Ishikawa (cell line): Measurements from ENCODE around the gene DNMT3B.

Experiments
- CEBPB ChIP-seq: IDR thresholded peaks from 2 replicates; pipeline ENCODE4 v1.6.1; 2012
- CREB1 ChIP-seq: IDR thresholded peaks from 2 replicates; pipeline ENCODE4 v1.6.1; 2012; ENCODE audit warnings: low read depth
- EGR1 ChIP-seq: IDR thresholded peaks from 2 replicates; pipeline ENCODE4 v1.6.1; 2012
- EP300 ChIP-seq: IDR thresholded peaks from 2 replicates; pipeline ENCODE4 v1.6.1; 2012; ENCODE audit warnings: borderline replicate concordance
- FOXM1 ChIP-seq: IDR thresholded peaks from 2 replicates; pipeline ENCODE4 v1.6.1; 2012; ENCODE audit warnings: low read depth, borderline replicate concordance
- NFIC ChIP-seq: IDR thresholded peaks from 2 replicates; pipeline ENCODE4 v1.6.1; 2012
- RAD21 ChIP-seq: IDR thresholded peaks from 2 replicates; pipeline ENCODE4 v1.6.1; 2012; ENCODE audit warnings: low read depth
- TAF1 ChIP-seq: IDR thresholded peaks from 2 replicates; pipeline ENCODE4 v1.6.1; 2012; ENCODE audit warnings: low read depth, mild to moderate bottlenecking
- TCF12 ChIP-seq: IDR thresholded peaks from 2 replicates; pipeline ENCODE4 v1.6.1; 2012; ENCODE audit warnings: low read depth
- TEAD4 ChIP-seq: IDR thresholded peaks from 2 replicates; pipeline ENCODE4 v1.6.1; 2012
- YY1 ChIP-seq: IDR thresholded peaks from 2 replicates; pipeline ENCODE4 v1.6.1; 2012; ENCODE audit warnings: low read depth
- ZBTB7A ChIP-seq: IDR thresholded peaks from 2 replicates; pipeline ENCODE4 v1.6.1; 2012; ENCODE audit warnings: low read depth
- TF ChIP-seq, protein P1 (sequence below): IDR thresholded peaks from 2 replicates; pipeline ENCODE4 v1.6.1; 2012; ENCODE audit warnings: low read depth, mild to moderate bottlenecking
- TF ChIP-seq, protein P2 (sequence below): IDR thresholded peaks from 2 replicates; pipeline ENCODE4 v1.6.1; 2012
- TF ChIP-seq, protein P3 (sequence below): IDR thresholded peaks from 2 replicates; pipeline ENCODE4 v1.6.1; 2012

The DNMT3B gene

DNA sequence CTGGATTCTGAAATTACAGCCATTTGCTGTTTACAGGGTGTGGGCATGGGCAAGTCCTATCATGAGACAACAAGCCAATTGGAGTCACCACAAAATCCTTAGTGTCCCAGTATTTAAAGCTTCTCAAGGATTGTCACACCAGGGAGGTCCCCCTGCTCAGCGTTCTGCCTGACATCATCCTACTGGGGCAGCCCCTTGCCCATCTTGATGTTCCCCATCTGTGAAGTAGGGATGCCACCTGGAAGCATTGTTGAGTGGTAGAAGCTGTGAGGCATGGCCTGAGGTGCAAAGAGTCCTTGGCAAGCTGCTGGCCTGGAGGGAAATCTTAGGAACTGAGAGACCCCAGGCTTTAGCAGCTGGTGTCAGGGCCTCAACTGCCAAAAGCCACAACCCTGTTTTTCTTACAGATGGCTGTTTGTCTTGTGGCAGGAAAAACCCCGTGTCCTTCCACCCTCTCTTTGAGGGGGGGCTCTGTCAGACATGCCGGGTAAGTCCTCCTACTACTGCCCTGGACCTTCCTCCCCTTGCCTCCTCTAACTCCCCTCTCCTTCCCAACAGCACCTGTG lies 34.3 kb downstream of the DNMT3B start:
- no peak for TF ChIP-seq RAD21
- no peak for TF ChIP-seq EGR1
- TF ChIP-seq TCF12 = no peak
- no peak for TF ChIP-seq TEAD4
- TF ChIP-seq TAF1 = no peak
- no peak for TF ChIP-seq ZBTB7A
- TF ChIP-seq YY1 = no peak
- TF ChIP-seq, protein P1, sequence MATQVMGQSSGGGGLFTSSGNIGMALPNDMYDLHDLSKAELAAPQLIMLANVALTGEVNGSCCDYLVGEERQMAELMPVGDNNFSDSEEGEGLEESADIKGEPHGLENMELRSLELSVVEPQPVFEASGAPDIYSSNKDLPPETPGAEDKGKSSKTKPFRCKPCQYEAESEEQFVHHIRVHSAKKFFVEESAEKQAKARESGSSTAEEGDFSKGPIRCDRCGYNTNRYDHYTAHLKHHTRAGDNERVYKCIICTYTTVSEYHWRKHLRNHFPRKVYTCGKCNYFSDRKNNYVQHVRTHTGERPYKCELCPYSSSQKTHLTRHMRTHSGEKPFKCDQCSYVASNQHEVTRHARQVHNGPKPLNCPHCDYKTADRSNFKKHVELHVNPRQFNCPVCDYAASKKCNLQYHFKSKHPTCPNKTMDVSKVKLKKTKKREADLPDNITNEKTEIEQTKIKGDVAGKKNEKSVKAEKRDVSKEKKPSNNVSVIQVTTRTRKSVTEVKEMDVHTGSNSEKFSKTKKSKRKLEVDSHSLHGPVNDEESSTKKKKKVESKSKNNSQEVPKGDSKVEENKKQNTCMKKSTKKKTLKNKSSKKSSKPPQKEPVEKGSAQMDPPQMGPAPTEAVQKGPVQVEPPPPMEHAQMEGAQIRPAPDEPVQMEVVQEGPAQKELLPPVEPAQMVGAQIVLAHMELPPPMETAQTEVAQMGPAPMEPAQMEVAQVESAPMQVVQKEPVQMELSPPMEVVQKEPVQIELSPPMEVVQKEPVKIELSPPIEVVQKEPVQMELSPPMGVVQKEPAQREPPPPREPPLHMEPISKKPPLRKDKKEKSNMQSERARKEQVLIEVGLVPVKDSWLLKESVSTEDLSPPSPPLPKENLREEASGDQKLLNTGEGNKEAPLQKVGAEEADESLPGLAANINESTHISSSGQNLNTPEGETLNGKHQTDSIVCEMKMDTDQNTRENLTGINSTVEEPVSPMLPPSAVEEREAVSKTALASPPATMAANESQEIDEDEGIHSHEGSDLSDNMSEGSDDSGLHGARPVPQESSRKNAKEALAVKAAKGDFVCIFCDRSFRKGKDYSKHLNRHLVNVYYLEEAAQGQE = no peak
- TF ChIP-seq CEBPB = no peak
- TF ChIP-seq, protein P2, sequence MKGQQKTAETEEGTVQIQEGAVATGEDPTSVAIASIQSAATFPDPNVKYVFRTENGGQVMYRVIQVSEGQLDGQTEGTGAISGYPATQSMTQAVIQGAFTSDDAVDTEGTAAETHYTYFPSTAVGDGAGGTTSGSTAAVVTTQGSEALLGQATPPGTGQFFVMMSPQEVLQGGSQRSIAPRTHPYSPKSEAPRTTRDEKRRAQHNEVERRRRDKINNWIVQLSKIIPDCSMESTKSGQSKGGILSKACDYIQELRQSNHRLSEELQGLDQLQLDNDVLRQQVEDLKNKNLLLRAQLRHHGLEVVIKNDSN = no peak
- no peak for TF ChIP-seq EP300
- no peak for TF ChIP-seq NFIC
- TF ChIP-seq, protein P3, sequence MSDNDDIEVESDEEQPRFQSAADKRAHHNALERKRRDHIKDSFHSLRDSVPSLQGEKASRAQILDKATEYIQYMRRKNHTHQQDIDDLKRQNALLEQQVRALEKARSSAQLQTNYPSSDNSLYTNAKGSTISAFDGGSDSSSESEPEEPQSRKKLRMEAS = no peak
- TF ChIP-seq CREB1 = no peak
- TF ChIP-seq FOXM1 = no peak

- TF ChIP-seq, protein P2 = no peak
- TF ChIP-seq TAF1 = no peak
- TF ChIP-seq TCF12 = no peak
- no peak for TF ChIP-seq CREB1
- TF ChIP-seq YY1 = no peak
- TF ChIP-seq FOXM1 = no peak
- TF ChIP-seq, protein P1 = no peak
- TF ChIP-seq, protein P3 = no peak
- no peak for TF ChIP-seq NFIC
- no peak for TF ChIP-seq ZBTB7A
- no peak for TF ChIP-seq EGR1
Observed at GRCh38 chr20:32796981-32797451, 34.8 kb downstream of the DNMT3B start.

DNA sequence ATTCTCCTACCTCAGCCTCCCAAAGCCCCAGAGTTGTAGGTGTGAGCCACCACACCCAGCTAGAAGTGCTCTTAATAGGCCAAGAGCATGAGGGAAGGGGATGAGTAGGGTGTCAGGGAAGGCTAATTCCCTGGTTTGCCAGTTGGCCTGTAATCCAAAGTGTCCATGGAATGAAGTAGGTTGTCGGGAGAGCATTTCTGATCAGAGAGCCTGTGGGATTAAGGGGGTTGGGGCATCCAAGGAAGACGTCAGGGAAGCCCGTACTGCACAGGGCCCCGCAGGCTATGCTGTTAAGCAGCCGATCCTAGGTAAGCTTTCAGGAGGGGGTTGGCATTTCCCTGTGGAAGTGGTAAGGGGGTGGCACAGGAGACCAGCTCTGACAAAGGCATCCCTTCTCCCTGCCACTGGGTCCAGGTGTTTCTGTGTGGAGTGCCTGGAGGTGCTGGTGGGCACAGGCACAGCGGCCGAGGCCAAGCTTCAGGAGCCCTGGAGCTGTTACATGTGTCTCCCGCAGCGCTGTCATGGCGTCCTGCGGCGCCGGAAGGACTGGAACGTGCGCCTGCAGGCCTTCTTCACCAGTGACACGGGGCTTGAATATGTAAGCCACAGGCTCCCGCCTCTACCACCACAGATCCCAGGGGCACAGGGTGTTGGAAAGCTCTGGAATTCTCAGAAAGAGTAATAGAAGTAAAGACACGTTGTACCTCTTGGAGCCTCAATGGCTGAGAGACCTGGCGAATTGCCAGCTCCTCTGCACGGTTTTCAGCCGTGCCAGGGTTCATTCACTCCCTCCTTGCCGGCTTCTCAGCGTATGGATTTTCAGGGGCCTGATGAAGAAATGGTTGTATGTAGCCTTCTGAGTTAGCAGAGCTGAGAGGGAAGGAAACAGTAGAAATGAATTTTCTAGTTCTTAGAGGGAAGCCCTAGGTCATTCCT lies 36.1 kb downstream of the DNMT3B start:
- TF ChIP-seq CREB1 = no peak

DNA sequence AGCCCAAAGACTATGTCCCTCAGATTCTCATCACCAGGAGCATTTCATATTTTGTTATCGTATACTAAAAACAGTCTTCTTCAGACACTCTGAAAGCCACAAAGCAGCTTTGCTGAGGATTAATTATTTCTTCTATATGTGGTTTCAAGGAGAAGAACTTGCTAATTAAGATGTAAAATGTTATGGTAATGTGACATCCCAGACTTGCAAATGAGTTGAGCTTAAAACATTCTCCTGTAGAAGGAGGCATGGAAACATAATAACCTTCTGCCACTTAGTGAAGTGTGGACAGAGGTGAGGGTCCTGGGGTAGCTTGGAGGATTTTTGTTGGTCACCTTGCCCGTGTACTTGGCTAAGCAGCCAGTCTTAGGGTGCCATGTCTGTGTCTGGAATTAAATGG lies 40.9 kb downstream of the DNMT3B start:
- no peak for TF ChIP-seq CREB1
- no peak for TF ChIP-seq EGR1
- no peak for TF ChIP-seq TEAD4
- TF ChIP-seq NFIC = no peak
- TF ChIP-seq CEBPB = no peak
- no peak for TF ChIP-seq EP300
- no peak for TF ChIP-seq RAD21
- TF ChIP-seq YY1 = no peak
- TF ChIP-seq FOXM1 = no peak
- TF ChIP-seq, protein P2 = no peak
